GM23338 (cell line): ENCODE measurements around the gene BOLA3. TPM values are rescaled to one million over a fixed set of nuclear protein-coding genes. Genes with fewer than 3 reads are reported as not detected.

Source experiments
- ATAC-seq: fragments of 200-7000 bp; cut with Tn5 transposase; 3 replicates; pipeline ENCODE4 v1.9.1; 2020
- DNase-seq: peaks from one replicate; pipeline ENCODE4 v3.0.0-alpha.2; 2015; ENCODE audit warnings: low spot score
- H2AFZ ChIP-seq: fragments of 200-600 bp; sonication (generic); 2 replicates; pipeline ENCODE4 v1.8.0; 2016; ENCODE audit warnings: antibody characterized with exemption, mild to moderate bottlenecking, moderate library complexity
- H3F3A ChIP-seq: fragments of 200-600 bp; sonication (generic); replicated peaks from 2 replicates; pipeline ENCODE4 v1.8.0; 2017; ENCODE audit warnings: antibody characterized with exemption, mixed run types, low read depth
- H3K27ac ChIP-seq: fragments of 200-600 bp; sonication (generic); 2 replicates; pipeline ENCODE4 v1.6.1; 2016; ENCODE audit warnings: low read depth
- H3K27me3 ChIP-seq: fragments of 200-600 bp; sonication (generic); 2 replicates; pipeline ENCODE4 v1.8.0; 2016; ENCODE audit warnings: mild to moderate bottlenecking, mixed run types, moderate library complexity; ENCODE audit not compliant: insufficient read depth
- H3K36me3 ChIP-seq: fragments of 200-600 bp; sonication (generic); 2 replicates; pipeline ENCODE4 v1.8.0; 2016; ENCODE audit warnings: mild to moderate bottlenecking; ENCODE audit not compliant: insufficient read depth
- H3K4me1 ChIP-seq: fragments of 200-600 bp; sonication (generic); 2 replicates; pipeline ENCODE4 v1.8.0; 2016; ENCODE audit warnings: mild to moderate bottlenecking, moderate library complexity; ENCODE audit not compliant: insufficient read depth
- H3K4me2 ChIP-seq: fragments of 200-600 bp; sonication (generic); 2 replicates; pipeline ENCODE4 v1.7.1; 2017; ENCODE audit warnings: mixed run types
- H3K4me3 ChIP-seq: fragments of 200-600 bp; sonication (generic); 2 replicates; pipeline ENCODE4 v1.6.1; 2016; ENCODE audit warnings: mixed run types
- H3K79me2 ChIP-seq: fragments of 200-600 bp; sonication (generic); replicated peaks from 2 replicates; pipeline ENCODE4 v1.8.0; 2017; ENCODE audit warnings: mild to moderate bottlenecking; ENCODE audit not compliant: insufficient read depth
- H3K9me2 ChIP-seq: fragments of 200-600 bp; sonication (generic); 2 replicates; pipeline ENCODE4 v1.8.0; 2017; ENCODE audit not compliant: insufficient read depth
- H4K20me1 ChIP-seq: fragments of 200-600 bp; sonication (generic); replicated peaks from 2 replicates; pipeline ENCODE4 v1.8.0; 2017; ENCODE audit warnings: mild to moderate bottlenecking; ENCODE audit not compliant: insufficient read depth
- H3K27ac Mint-ChIP-seq: 2 replicates; pipeline ENCODE4 v1.8.0; 2020; ENCODE audit warnings: inconsistent platforms, mild to moderate bottlenecking, moderate library complexity, mixed read lengths
- H3K27me3 Mint-ChIP-seq: 3 replicates; pipeline ENCODE4 v1.8.0; 2022; ENCODE audit warnings: low read depth, mild to moderate bottlenecking, moderate library complexity, mixed read lengths, inconsistent platforms; ENCODE audit not compliant: insufficient read depth, poor library complexity
- H3K36me3 Mint-ChIP-seq: 3 replicates; pipeline ENCODE4 v1.8.0; 2021; ENCODE audit warnings: low read depth, mild to moderate bottlenecking, inconsistent platforms, moderate library complexity, mixed read lengths
- H3K4me1 Mint-ChIP-seq: 3 replicates; pipeline ENCODE4 v1.8.0; 2020; ENCODE audit warnings: mild to moderate bottlenecking, inconsistent platforms, mixed read lengths
- H3K4me3 Mint-ChIP-seq: 3 replicates; pipeline ENCODE4 v1.8.0; 2021; ENCODE audit warnings: moderate library complexity, mild to moderate bottlenecking, inconsistent platforms, mixed read lengths
- H3K9me3 Mint-ChIP-seq: 3 replicates; pipeline ENCODE4 v1.8.0; 2020; ENCODE audit warnings: moderate library complexity, mild to moderate bottlenecking, inconsistent platforms, mixed read lengths
- CREB1 ChIP-seq: fragments of 250-450 bp; sonication (Bioruptor Pico); IDR thresholded peaks from 2 replicates; pipeline ENCODE4 v1.5.0; 2020; ENCODE audit warnings: low read depth, mild to moderate bottlenecking, moderate library complexity
- EZH2phosphoT487 ChIP-seq: fragments of 200-600 bp; sonication (generic); IDR thresholded peaks from one replicate; pipeline ENCODE4 v1.8.1; 2018; ENCODE audit warnings: antibody characterized with exemption; ENCODE audit not compliant: unreplicated experiment
- JUNB ChIP-seq: IDR thresholded peaks from one replicate; pipeline ENCODE4 v1.6.1; 2016; ENCODE audit warnings: antibody characterized with exemption; ENCODE audit not compliant: unreplicated experiment
- NANOG ChIP-seq: IDR thresholded peaks from 2 replicates; pipeline ENCODE4 v1.6.1; 2016; ENCODE audit warnings: antibody characterized with exemption, borderline replicate concordance
- REST ChIP-seq: IDR thresholded peaks from one replicate; pipeline ENCODE4 v1.6.1; 2018; ENCODE audit warnings: antibody characterized with exemption; ENCODE audit not compliant: unreplicated experiment
- ZNF114 ChIP-seq: fragments of 250-450 bp; sonication (Bioruptor Pico); IDR thresholded peaks from 2 replicates; pipeline ENCODE4 v1.5.0; 2020; ENCODE audit warnings: mild to moderate bottlenecking, moderate library complexity
- ZNF331 ChIP-seq: fragments of 250-450 bp; sonication (Bioruptor Pico); IDR thresholded peaks from 2 replicates; pipeline ENCODE4 v1.5.0; 2020; ENCODE audit warnings: low read depth, mild to moderate bottlenecking, moderate library complexity
- polyA plus RNA-seq: library from polyadenylated mRNA; unstranded; fragments of >200 nt; fragmentation: Nextera tagmentation; extraction: Ambion mirVana; gene quantifications from 2 replicates; pipeline ENCODE4 v1.2.1, GENCODE V29; 2016
- total RNA-seq: library from RNA; depleted of rRNA; stranded (reverse); fragments of >200 nt; shearing (Covaris generic); gene quantifications from 2 replicates; pipeline ENCODE4 v1.2.3, GENCODE V29; 2014
- TF ChIP-seq, protein P1 (sequence below): fragments of 250-450 bp; sonication (Bioruptor Pico); IDR thresholded peaks from 2 replicates; pipeline ENCODE4 v1.5.0; 2020; ENCODE audit warnings: mild to moderate bottlenecking, moderate library complexity
- TF ChIP-seq, protein P2 (sequence below), 2 experiments: fragments of 200-600 bp in 1 of 2; sonication (generic) in 1 of 2; conservative IDR thresholded peaks; 2 replicates each; pipeline versions ENCODE4 v1.5.1 to v1.6.1; 2016 to 2017; ENCODE audit warnings: antibody characterized with exemption in 2 of 2, low read depth in 2 of 2, mild to moderate bottlenecking in 2 of 2, moderate library complexity in 1 of 2

BOLA3 gene
- total and polyA plus RNA-seq, 2 experiments from 2014 or later, result 89.8 to 233 TPM

- H3K4me1 ChIP-seq, result peaks cover 19% of the 10 kb centered on the region
- Mint-ChIP-seq H3K27me3 (peaks cover 6% of the 10 kb centered on the region), H3K4me1 (peaks cover 17% of the 10 kb centered on the region), H3K36me3 (no peaks in the 10 kb centered on the region), H3K27ac (no peak overlapping the region), H3K9me3 (no peaks in the 10 kb centered on the region), H3K4me3 (no peak overlapping the region)
- no peak overlapping the region for H3K27ac ChIP-seq
- no peaks in the 10 kb centered on the region for H3K36me3 ChIP-seq
- no peak for DNase-seq
- no peak overlapping the region for H3K4me2 ChIP-seq
- no peaks in the 10 kb centered on the region for H3K9me2 ChIP-seq
- H3K27me3 ChIP-seq, result no peaks in the 10 kb centered on the region
- no peaks in the 10 kb centered on the region for H3K79me2 ChIP-seq
- ATAC-seq, result no peak
- H4K20me1 ChIP-seq, result no peaks in the 10 kb centered on the region
- peaks cover 5% of the 10 kb centered on the region; the same call in 1 of the 2 replicates for H3F3A ChIP-seq
- no peak overlapping the region for H3K4me3 ChIP-seq
- peak overlapping the region; percentile 74 for H2AFZ ChIP-seq
- no peak for TF ChIP-seq CREB1
- TF ChIP-seq, protein P1, sequence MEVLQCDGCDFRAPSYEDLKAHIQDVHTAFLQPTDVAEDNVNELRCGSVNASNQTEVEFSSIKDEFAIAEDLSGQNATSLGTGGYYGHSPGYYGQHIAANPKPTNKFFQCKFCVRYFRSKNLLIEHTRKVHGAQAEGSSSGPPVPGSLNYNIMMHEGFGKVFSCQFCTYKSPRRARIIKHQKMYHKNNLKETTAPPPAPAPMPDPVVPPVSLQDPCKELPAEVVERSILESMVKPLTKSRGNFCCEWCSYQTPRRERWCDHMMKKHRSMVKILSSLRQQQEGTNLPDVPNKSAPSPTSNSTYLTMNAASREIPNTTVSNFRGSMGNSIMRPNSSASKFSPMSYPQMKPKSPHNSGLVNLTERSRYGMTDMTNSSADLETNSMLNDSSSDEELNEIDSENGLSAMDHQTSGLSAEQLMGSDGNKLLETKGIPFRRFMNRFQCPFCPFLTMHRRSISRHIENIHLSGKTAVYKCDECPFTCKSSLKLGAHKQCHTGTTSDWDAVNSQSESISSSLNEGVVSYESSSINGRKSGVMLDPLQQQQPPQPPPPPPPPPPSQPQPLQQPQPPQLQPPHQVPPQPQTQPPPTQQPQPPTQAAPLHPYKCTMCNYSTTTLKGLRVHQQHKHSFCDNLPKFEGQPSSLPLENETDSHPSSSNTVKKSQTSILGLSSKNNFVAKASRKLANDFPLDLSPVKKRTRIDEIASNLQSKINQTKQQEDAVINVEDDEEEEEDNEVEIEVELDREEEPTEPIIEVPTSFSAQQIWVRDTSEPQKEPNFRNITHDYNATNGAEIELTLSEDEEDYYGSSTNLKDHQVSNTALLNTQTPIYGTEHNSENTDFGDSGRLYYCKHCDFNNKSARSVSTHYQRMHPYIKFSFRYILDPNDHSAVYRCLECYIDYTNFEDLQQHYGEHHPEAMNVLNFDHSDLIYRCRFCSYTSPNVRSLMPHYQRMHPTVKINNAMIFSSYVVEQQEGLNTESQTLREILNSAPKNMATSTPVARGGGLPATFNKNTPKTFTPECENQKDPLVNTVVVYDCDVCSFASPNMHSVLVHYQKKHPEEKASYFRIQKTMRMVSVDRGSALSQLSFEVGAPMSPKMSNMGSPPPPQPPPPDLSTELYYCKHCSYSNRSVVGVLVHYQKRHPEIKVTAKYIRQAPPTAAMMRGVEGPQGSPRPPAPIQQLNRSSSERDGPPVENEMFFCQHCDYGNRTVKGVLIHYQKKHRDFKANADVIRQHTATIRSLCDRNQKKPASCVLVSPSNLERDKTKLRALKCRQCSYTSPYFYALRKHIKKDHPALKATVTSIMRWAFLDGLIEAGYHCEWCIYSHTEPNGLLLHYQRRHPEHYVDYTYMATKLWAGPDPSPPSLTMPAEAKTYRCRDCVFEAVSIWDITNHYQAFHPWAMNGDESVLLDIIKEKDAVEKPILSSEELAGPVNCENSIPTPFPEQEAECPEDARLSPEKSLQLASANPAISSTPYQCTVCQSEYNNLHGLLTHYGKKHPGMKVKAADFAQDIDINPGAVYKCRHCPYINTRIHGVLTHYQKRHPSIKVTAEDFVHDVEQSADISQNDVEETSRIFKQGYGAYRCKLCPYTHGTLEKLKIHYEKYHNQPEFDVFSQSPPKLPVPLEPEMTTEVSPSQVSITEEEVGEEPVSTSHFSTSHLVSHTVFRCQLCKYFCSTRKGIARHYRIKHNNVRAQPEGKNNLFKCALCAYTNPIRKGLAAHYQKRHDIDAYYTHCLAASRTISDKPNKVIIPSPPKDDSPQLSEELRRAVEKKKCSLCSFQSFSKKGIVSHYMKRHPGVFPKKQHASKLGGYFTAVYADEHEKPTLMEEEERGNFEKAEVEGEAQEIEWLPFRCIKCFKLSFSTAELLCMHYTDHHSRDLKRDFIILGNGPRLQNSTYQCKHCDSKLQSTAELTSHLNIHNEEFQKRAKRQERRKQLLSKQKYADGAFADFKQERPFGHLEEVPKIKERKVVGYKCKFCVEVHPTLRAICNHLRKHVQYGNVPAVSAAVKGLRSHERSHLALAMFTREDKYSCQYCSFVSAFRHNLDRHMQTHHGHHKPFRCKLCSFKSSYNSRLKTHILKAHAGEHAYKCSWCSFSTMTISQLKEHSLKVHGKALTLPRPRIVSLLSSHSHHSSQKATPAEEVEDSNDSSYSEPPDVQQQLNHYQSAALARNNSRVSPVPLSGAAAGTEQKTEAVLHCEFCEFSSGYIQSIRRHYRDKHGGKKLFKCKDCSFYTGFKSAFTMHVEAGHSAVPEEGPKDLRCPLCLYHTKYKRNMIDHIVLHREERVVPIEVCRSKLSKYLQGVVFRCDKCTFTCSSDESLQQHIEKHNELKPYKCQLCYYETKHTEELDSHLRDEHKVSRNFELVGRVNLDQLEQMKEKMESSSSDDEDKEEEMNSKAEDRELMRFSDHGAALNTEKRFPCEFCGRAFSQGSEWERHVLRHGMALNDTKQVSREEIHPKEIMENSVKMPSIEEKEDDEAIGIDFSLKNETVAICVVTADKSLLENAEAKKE, result no peak
- no peak for TF ChIP-seq REST
- TF ChIP-seq, protein P2, sequence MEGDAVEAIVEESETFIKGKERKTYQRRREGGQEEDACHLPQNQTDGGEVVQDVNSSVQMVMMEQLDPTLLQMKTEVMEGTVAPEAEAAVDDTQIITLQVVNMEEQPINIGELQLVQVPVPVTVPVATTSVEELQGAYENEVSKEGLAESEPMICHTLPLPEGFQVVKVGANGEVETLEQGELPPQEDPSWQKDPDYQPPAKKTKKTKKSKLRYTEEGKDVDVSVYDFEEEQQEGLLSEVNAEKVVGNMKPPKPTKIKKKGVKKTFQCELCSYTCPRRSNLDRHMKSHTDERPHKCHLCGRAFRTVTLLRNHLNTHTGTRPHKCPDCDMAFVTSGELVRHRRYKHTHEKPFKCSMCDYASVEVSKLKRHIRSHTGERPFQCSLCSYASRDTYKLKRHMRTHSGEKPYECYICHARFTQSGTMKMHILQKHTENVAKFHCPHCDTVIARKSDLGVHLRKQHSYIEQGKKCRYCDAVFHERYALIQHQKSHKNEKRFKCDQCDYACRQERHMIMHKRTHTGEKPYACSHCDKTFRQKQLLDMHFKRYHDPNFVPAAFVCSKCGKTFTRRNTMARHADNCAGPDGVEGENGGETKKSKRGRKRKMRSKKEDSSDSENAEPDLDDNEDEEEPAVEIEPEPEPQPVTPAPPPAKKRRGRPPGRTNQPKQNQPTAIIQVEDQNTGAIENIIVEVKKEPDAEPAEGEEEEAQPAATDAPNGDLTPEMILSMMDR (conservative IDR thresholded peaks at IDR 0.05; ENCODE audit: low read depth in 2 of 2), result no peak
- no peak for TF ChIP-seq ZNF331
- no peak for TF ChIP-seq EZH2phosphoT487
- no peak for TF ChIP-seq NANOG
- TF ChIP-seq JUNB, result no peak
- TF ChIP-seq ZNF114, result no peak
Measured at GRCh38 chr2:74183878-74184277, 36.2 kb upstream of the BOLA3 start.
